Islet precursor cell (in vitro differentiated cells): Measurements from ENCODE around the gene HPCAL1.

Experiments
- DNase-seq: peaks from one replicate; pipeline ENCODE4 v3.0.0-alpha.2; 2018

The HPCAL1 gene

GRCh38 chr2:10338270-10339188 is 35.8 kb downstream of the HPCAL1 start:
- no peak for DNase-seq

- no peak for DNase-seq
Observed at GRCh38 chr2:10339647-10340592, 37.2 kb downstream of the HPCAL1 start.

- DNase-seq: no peak
Observed at GRCh38 chr2:10340593-10340975, 37.9 kb downstream of the HPCAL1 start.

GRCh38 chr2:10341193-10341592 is 38.5 kb downstream of the HPCAL1 start:
- no peak for DNase-seq

- peak; percentile 77 for DNase-seq
Observed at GRCh38 chr2:10342245-10342951, 39.7 kb downstream of the HPCAL1 start.

GRCh38 chr2:10343191-10343590 is 40.5 kb downstream of the HPCAL1 start:
- no peak for DNase-seq

GRCh38 chr2:10343658-10344057 is 41.0 kb downstream of the HPCAL1 start:
- DNase-seq: no peak

GRCh38 chr2:10344105-10345066 is 41.7 kb downstream of the HPCAL1 start:
- DNase-seq: no peak

GRCh38 chr2:10345126-10345525 is 42.4 kb downstream of the HPCAL1 start:
- no peak for DNase-seq

GRCh38 chr2:10345813-10346212 is 43.1 kb downstream of the HPCAL1 start:
- DNase-seq: no peak

GRCh38 chr2:10346929-10347561 is 44.3 kb downstream of the HPCAL1 start:
- no peak for DNase-seq

GRCh38 chr2:10347562-10347948 is 44.9 kb downstream of the HPCAL1 start:
- DNase-seq: no peak

- no peak for DNase-seq
Observed at GRCh38 chr2:10348891-10349290, 46.2 kb downstream of the HPCAL1 start.

- no peak for DNase-seq
Observed at GRCh38 chr2:10350761-10351160, 48.1 kb downstream of the HPCAL1 start.

- DNase-seq: no peak
Observed at GRCh38 chr2:10352361-10352760, 49.7 kb downstream of the HPCAL1 start.

GRCh38 chr2:10352972-10353371 is 50.3 kb downstream of the HPCAL1 start:
- DNase-seq: no peak

GRCh38 chr2:10353931-10354330 is 51.2 kb downstream of the HPCAL1 start:
- no peak for DNase-seq

GRCh38 chr2:10354399-10354798 is 51.7 kb downstream of the HPCAL1 start:
- no peak for DNase-seq

GRCh38 chr2:10355471-10356438 is 53.1 kb downstream of the HPCAL1 start:
- DNase-seq: no peak

GRCh38 chr2:10356439-10356811 is 53.7 kb downstream of the HPCAL1 start:
- DNase-seq: no peak
